GM12878 (cell line): ENCODE measurements around the gene IL4I1. TPM values are rescaled to one million over a fixed set of nuclear protein-coding genes. Genes with fewer than 3 reads are reported as not detected.

Experiments
- ATAC-seq: fragments of 200-7000 bp; cut with Tn5 transposase; 3 replicates; pipeline ENCODE4 v1.9.1; 2020; ENCODE audit warnings: mild to moderate bottlenecking, moderate library complexity
- BruUV-seq: library from RNA; stranded (reverse); fragments of 400-500 nt; replicated peaks from 2 replicates; lab custom pipeline; 2021; lab: Mats Ljungman, UMichigan
- CTCF ChIA-PET: fragments of 300-600 bp; sonication (Branson Sonifier 250); formaldehyde crosslinking; extraction: SDS; loops from one replicate; lab custom pipeline; 2021; ENCODE audit warnings: inconsistent platforms; lab: Yijun Ruan, JAX
- POLR2A ChIA-PET: fragments of 350-600 bp; formaldehyde crosslinking; extraction: SDS; loops from one replicate; lab custom pipeline; 2021; ENCODE audit warnings: inconsistent platforms; lab: Charles Lee
- RAD21 ChIA-PET: fragments of 300-600 bp; sonication (Branson Sonifier 250); formaldehyde crosslinking; loops from one replicate; lab custom pipeline; 2023; ENCODE audit warnings: antibody characterized with exemption; ENCODE audit not compliant: unreplicated experiment; lab: Charles Lee
- SMC1A ChIA-PET: fragments of 300-600 bp; sonication (Branson Sonifier 250); formaldehyde crosslinking; loops from one replicate; lab custom pipeline; 2023; ENCODE audit not compliant: unreplicated experiment, uncharacterized antibody; lab: Charles Lee
- DNase-seq: peaks from one replicate; pipeline ENCODE4 v3.0.0-alpha.2; 2011; ENCODE audit warnings: low read depth, low spot score
- FAIRE-seq: peaks from 3 replicates; lab custom pipeline; 2011; peaks lifted over from hg19 to GRCh38; lab: Jason Lieb, UNC
- H2AFZ ChIP-seq: 2 replicates; pipeline ENCODE4 v1.6.0; 2011; ENCODE audit warnings: low read depth, low read length, control low read depth; ENCODE audit not compliant: control insufficient read depth
- H3K27ac ChIP-seq: 2 replicates; pipeline ENCODE4 v1.5.1; 2011; ENCODE audit warnings: control low read depth; ENCODE audit not compliant: control insufficient read depth, insufficient read depth
- H3K27me3 ChIP-seq, 2 experiments: replicated peaks in 1 of 2; 2 replicates each; pipeline versions ENCODE4 v1.6.0 to v1.6.1; 2011; ENCODE audit warnings: low read length in 1 of 2; ENCODE audit not compliant: control insufficient read depth in 2 of 2, insufficient read depth in 2 of 2
- H3K36me3 ChIP-seq, 2 experiments: 2 replicates each; pipeline ENCODE4 v1.5.1; 2011; ENCODE audit warnings: low read length in 1 of 2; ENCODE audit not compliant: control insufficient read depth in 2 of 2, insufficient read depth in 2 of 2
- H3K4me1 ChIP-seq: 2 replicates; pipeline ENCODE4 v1.6.1; 2011; ENCODE audit warnings: mild to moderate bottlenecking, low read length, moderate library complexity, mixed read lengths; ENCODE audit not compliant: control insufficient read depth, insufficient read depth
- H3K4me2 ChIP-seq: 2 replicates; pipeline ENCODE4 v1.6.0; 2011; ENCODE audit warnings: control low read depth; ENCODE audit not compliant: control insufficient read depth, insufficient read depth
- H3K4me3 ChIP-seq: fragments of 200-600 bp; sonication (generic); 2 replicates; pipeline ENCODE4 v1.5.1; 2016
- H3K79me2 ChIP-seq: 2 replicates; pipeline ENCODE4 v1.6.0; 2011; ENCODE audit warnings: low read length; ENCODE audit not compliant: control insufficient read depth, insufficient read depth
- H3K9ac ChIP-seq: 2 replicates; pipeline ENCODE4 v1.8.0; 2011; ENCODE audit warnings: low read length, control low read depth, mixed read lengths; ENCODE audit not compliant: control insufficient read depth, insufficient read depth
- H3K9me3 ChIP-seq: replicated peaks from 3 replicates; pipeline ENCODE4 v1.5.1; 2011; ENCODE audit warnings: mild to moderate bottlenecking, low read length; ENCODE audit not compliant: control insufficient read depth, insufficient read depth
- H4K20me1 ChIP-seq: 2 replicates; pipeline ENCODE4 v1.6.0; 2011; ENCODE audit not compliant: control insufficient read depth, insufficient read depth
- MTA3 ChIP-seq: IDR thresholded peaks from 2 replicates; pipeline ENCODE4 v1.6.1; 2012; ENCODE audit warnings: low read length, inconsistent platforms, borderline replicate concordance
- NR2C1 ChIP-seq: fragments of 450-650 bp; IDR thresholded peaks from 2 replicates; pipeline ENCODE4 v1.6.1; 2017; ENCODE audit warnings: antibody characterized with exemption, mild to moderate bottlenecking, moderate library complexity
- PAX5 ChIP-seq: IDR thresholded peaks from 2 replicates; pipeline ENCODE4 v1.6.1; 2011; ENCODE audit warnings: low read depth, low read length, borderline replicate concordance
- PKNOX1 ChIP-seq: fragments of 450-650 bp; IDR thresholded peaks from 2 replicates; pipeline ENCODE4 v1.6.1; 2016; ENCODE audit warnings: mild to moderate bottlenecking
- WGBS: methylation state at CpG from one replicate; pipeline ENCODE4 v1.1.6; 2016; ENCODE audit warnings: low lambda C conversion rate; ENCODE audit not compliant: insufficient replicate concordance, insufficient coverage; ENCODE audit errors: missing lambda C conversion rate; 5-methylcytosine and 5-hydroxymethylcytosine counted together
- in situ Hi-C: fragments of 300-500 bp; cut with MboI; formaldehyde crosslinking; loops from 9 replicates; pipeline ENCODE4 v1.14.3; 2018; ENCODE audit warnings: mixed read lengths
- intact Hi-C: fragments of 100-400 bp; cut with micrococcal nuclease; formaldehyde crosslinking; loops from one replicate; pipeline ENCODE4 v1.14.2; 2022; ENCODE audit not compliant: unreplicated experiment
- polyA plus RNA-seq, 11 experiments: library from polyadenylated mRNA; depleted of rRNA in 4 of 11; unstranded in 6 of 11; stranded (reverse) in 5 of 11; fragments of >200 nt; fragmentation: Nextera tagmentation in 4 of 11; fragmentation: Illumina TruSeq in 1 of 11; extraction: Ambion mirVana in 4 of 11; extraction: Trizol in 1 of 11; gene quantifications; 1 replicate in 1 of 11; 2 replicates in 10 of 11; pipeline versions ENCODE4 v1.2.1 to v1.2.3, GENCODE V29; 2011 to 2016; ENCODE audit warnings: inconsistent platforms in 2 of 11, missing spikeins in 2 of 11, low read depth in 1 of 11
- total RNA-seq, 4 experiments: library from RNA; depleted of rRNA in 3 of 4; stranded (reverse); fragments of >200 nt in 3 of 4; fragmentation: Illumina TruSeq in 1 of 4; extraction: Trizol in 1 of 4; gene quantifications; 2 replicates each; pipeline versions ENCODE4 v1.2.1 to v1.2.3, GENCODE V29; 2013 to 2021
- TF ChIP-seq, protein P1 (sequence below): fragments of 450-650 bp; IDR thresholded peaks from 2 replicates; pipeline ENCODE4 v1.6.1; 2017; ENCODE audit warnings: mild to moderate bottlenecking
- TF ChIP-seq, protein P2 (sequence below): fragments of 450-650 bp; IDR thresholded peaks from 2 replicates; pipeline ENCODE4 v1.6.1; 2016; ENCODE audit warnings: mild to moderate bottlenecking

Gene IL4I1
- total and polyA plus RNA-seq, 10 of the 15 experiments (the other 5 are each of a cell fraction or from before 2014, with no cell fraction given), result 0.62 to 83.8 (median 42.8) TPM

GRCh38 chr19:49887037-49887664 is 9.5 kb downstream of the IL4I1 start:
- RAD21 ChIA-PET, result interaction anchor here (0.8 to 2.4 kb wide), 3 partner anchors 8 to 24 kb away, joined by 3 to 9 read pairs (median 6); no protein-coding TSS in a partner anchor
- Histone ChIP-seq H3K4me2 (peak overlapping the region; percentile 2; the same call in 1 of the 2 replicates), H3K27me3 (no peaks in the 10 kb centered on the region), H3K9me3 (no peaks in the 10 kb centered on the region; the same call in 2 of the 3 replicates), H3K27ac (no peak overlapping the region), H3K9ac (no peak overlapping the region), H3K4me1 (peaks cover 22% of the 10 kb centered on the region), H3K4me3 (no peak overlapping the region), H3K36me3 (peaks cover 5 to 18% of the 10 kb centered on the region in 2 experiments), H2AFZ (no peak overlapping the region), H3K79me2 (peaks cover 10% of the 10 kb centered on the region), H4K20me1 (no peaks in the 10 kb centered on the region)
- SMC1A ChIA-PET, result interaction anchor here (0.6 to 1.3 kb wide), 4 partner anchors 10 to 90 kb away, joined by 3 to 6 read pairs (median 3); partner anchors contain the start of genes ATF5, IL4I1 and NUP62
- peak; percentile 19; the same call in 1 of the 2 replicates for TF ChIP-seq PAX5
- no peak for TF ChIP-seq PKNOX1
- peak; percentile 24; the same call in 1 of the 2 replicates for TF ChIP-seq MTA3
- TF ChIP-seq, protein P1, sequence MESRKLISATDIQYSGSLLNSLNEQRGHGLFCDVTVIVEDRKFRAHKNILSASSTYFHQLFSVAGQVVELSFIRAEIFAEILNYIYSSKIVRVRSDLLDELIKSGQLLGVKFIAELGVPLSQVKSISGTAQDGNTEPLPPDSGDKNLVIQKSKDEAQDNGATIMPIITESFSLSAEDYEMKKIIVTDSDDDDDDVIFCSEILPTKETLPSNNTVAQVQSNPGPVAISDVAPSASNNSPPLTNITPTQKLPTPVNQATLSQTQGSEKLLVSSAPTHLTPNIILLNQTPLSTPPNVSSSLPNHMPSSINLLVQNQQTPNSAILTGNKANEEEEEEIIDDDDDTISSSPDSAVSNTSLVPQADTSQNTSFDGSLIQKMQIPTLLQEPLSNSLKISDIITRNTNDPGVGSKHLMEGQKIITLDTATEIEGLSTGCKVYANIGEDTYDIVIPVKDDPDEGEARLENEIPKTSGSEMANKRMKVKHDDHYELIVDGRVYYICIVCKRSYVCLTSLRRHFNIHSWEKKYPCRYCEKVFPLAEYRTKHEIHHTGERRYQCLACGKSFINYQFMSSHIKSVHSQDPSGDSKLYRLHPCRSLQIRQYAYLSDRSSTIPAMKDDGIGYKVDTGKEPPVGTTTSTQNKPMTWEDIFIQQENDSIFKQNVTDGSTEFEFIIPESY, result peak; percentile 58; the same call in 1 of the 2 replicates
- TF ChIP-seq, protein P2, sequence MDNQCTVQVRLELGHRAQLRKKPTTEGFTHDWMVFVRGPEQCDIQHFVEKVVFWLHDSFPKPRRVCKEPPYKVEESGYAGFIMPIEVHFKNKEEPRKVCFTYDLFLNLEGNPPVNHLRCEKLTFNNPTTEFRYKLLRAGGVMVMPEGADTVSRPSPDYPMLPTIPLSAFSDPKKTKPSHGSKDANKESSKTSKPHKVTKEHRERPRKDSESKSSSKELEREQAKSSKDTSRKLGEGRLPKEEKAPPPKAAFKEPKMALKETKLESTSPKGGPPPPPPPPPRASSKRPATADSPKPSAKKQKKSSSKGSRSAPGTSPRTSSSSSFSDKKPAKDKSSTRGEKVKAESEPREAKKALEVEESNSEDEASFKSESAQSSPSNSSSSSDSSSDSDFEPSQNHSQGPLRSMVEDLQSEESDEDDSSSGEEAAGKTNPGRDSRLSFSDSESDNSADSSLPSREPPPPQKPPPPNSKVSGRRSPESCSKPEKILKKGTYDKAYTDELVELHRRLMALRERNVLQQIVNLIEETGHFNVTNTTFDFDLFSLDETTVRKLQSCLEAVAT, result 0 out of 2 replicates have a peak, but pooled peaks have one; percentile 21
- TF ChIP-seq NR2C1, result no peak
- DNase-seq, result no peak
- no peak for FAIRE-seq
- WGBS, result 69% methylated on average over 23 of the region's 23 CpGs
- intact Hi-C loops (no loop called here), in situ Hi-C loops (loop anchor here (25.0 kb wide), 1 partner anchor 1250 kb away; the partner anchor contains the start of genes CA11 and DBP)
- no TSS peak for BruUV-seq
- ATAC-seq, result no peak
- CTCF ChIA-PET, result interaction anchor here (0.8 to 1.3 kb wide), 3 partner anchors 8 to 10 kb away, joined by 3 read pairs; partner anchors contain the start of genes AKT1S1 and IL4I1
- POLR2A ChIA-PET, result interaction anchor here (0.8 to 3.6 kb wide), 7 partner anchors 9 to 43 kb away, joined by 3 to 33 read pairs (median 4); partner anchors contain the start of genes AKT1S1, IL4I1 and TBC1D17
